ENCODE measurements around the gene AQP1. TPM values are rescaled to one million over a fixed set of nuclear protein-coding genes. Genes with fewer than 3 reads are reported as not detected.

AQP1 gene
- total RNA-seq, 1 experiment from 2014 or later: 0.15 TPM

DNA sequence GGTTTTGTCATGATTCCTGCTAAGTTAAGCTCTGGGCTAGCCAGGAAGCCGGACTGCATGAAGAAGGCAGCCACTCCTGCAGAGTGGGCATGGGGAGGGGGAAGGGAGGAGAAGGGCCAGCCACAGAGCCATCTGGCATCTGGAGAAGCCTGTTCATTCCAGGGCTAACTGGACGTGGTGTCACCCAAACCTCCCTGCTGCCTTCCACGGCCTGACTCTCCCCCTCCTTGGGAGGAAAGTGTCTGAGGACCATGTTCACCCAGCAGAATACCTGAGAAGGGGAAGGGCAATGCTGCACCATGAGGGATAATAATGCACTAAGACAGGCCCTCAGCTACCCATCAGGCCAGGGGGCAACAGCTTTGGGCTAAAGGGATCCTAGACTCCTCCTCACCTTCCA, 15.4 kb downstream of the AQP1 start:
- H3K27ac Mint-ChIP-seq: no peak overlapping the region
- no peak overlapping the region for H2AK5ac ChIP-seq (ENCODE audit: insufficient read length, low read length)
- H3K23ac ChIP-seq (ENCODE audit: insufficient read length, low read depth, low read length): no peak overlapping the region
- no peaks in the 10 kb centered on the region for H3K36me3 Mint-ChIP-seq (ENCODE audit: insufficient read depth in 1 of 3, low read depth in 3 of 3)
- H3K9me3 Mint-ChIP-seq: no peaks in the 10 kb centered on the region; a peak in 1 of 5 replicates
- no peak overlapping the region for H3K9ac ChIP-seq (ENCODE audit: extremely low read depth, insufficient read length, low read length)
- H3K56ac ChIP-seq (ENCODE audit: insufficient read length, low read depth, low read length): no peak overlapping the region
- H2BK5ac ChIP-seq (ENCODE audit: insufficient read length, low read length): no peak overlapping the region
- H2BK15ac ChIP-seq (ENCODE audit: low read depth, low read length): no peak overlapping the region
- H2BK120ac ChIP-seq (ENCODE audit: low read depth, low read length, poor library complexity, severe bottlenecking): no peak overlapping the region
- H2AFZ ChIP-seq (ENCODE audit: low read length): no peak overlapping the region
- no peaks in the 10 kb centered on the region for H4K20me1 ChIP-seq (ENCODE audit: control insufficient read depth, insufficient read depth, insufficient read length)
- H3K27me3 ChIP-seq (ENCODE audit: insufficient read depth, low read length): no peaks in the 10 kb centered on the region
- H3K79me2 ChIP-seq (ENCODE audit: insufficient read depth, low read length): no peaks in the 10 kb centered on the region
- no peak overlapping the region for H3K4me2 ChIP-seq (ENCODE audit: insufficient read depth, insufficient read length, low read length)
- no peaks in the 10 kb centered on the region for H3K9me3 ChIP-seq (ENCODE audit: control insufficient read depth, low read depth, low read length)
- H3K4me1 Mint-ChIP-seq: peaks cover 0 to 3% of the 10 kb centered on the region in 2 experiments; a peak in 2 of 4 replicates
- DNase-seq: no peak
- H3K79me1 ChIP-seq (ENCODE audit: insufficient read depth, low read depth, low read length, poor library complexity, severe bottlenecking): no peaks in the 10 kb centered on the region
- WGBS (ENCODE audit: extremely low coverage, insufficient read length, low lambda C conversion rate): no CpG with 5 or more reads among the region's 3 CpGs
- no peak overlapping the region for H2BK20ac ChIP-seq (ENCODE audit: low read depth, low read length, poor library complexity, severe bottlenecking)
- no peak overlapping the region for H3K27ac ChIP-seq (ENCODE audit: insufficient read length, low read depth, low read length)
- no peak overlapping the region for H3K18ac ChIP-seq (ENCODE audit: insufficient read length, low read depth, low read length)
- no peak for TF ChIP-seq CTCF (conservative IDR thresholded peaks at IDR 0.05)
- H3K4me1 ChIP-seq (ENCODE audit: insufficient read depth, low read length): no peaks in the 10 kb centered on the region
- no peak overlapping the region for H3K4me3 Mint-ChIP-seq
- no peak overlapping the region for H3K14ac ChIP-seq (ENCODE audit: insufficient read depth, low read length)
- no peak overlapping the region for H4K5ac ChIP-seq (ENCODE audit: insufficient read length, low read depth, low read length)
- H3K27me3 Mint-ChIP-seq (ENCODE audit: low read depth): peaks cover 50% of the 10 kb centered on the region
- H4K8ac ChIP-seq (replicated peaks; ENCODE audit: insufficient read length, low read depth, low read length): no peak overlapping the region
- H3K4ac ChIP-seq (ENCODE audit: low read depth, low read length): no peak overlapping the region
- no peak overlapping the region for H3T11ph ChIP-seq (ENCODE audit: low read length)
- H2BK12ac ChIP-seq (ENCODE audit: insufficient read length, low read depth, low read length): no peak overlapping the region
- H4K91ac ChIP-seq (ENCODE audit: insufficient read length, low read depth, low read length): no peak overlapping the region
- H3K23me2 ChIP-seq (ENCODE audit: insufficient read length, low read depth, low read length, poor library complexity, severe bottlenecking): no peaks in the 10 kb centered on the region

Measured in H9 (cell line).